ENCODE data around the gene IL32. TPM values are rescaled to one million over a fixed set of nuclear protein-coding genes. Genes with fewer than 3 reads are reported as not detected.

Gene IL32
- total and polyA plus RNA-seq, 2 of the 4 experiments (the other 2 are of a cell fraction), result 25.6 to 95.7 TPM

DNA sequence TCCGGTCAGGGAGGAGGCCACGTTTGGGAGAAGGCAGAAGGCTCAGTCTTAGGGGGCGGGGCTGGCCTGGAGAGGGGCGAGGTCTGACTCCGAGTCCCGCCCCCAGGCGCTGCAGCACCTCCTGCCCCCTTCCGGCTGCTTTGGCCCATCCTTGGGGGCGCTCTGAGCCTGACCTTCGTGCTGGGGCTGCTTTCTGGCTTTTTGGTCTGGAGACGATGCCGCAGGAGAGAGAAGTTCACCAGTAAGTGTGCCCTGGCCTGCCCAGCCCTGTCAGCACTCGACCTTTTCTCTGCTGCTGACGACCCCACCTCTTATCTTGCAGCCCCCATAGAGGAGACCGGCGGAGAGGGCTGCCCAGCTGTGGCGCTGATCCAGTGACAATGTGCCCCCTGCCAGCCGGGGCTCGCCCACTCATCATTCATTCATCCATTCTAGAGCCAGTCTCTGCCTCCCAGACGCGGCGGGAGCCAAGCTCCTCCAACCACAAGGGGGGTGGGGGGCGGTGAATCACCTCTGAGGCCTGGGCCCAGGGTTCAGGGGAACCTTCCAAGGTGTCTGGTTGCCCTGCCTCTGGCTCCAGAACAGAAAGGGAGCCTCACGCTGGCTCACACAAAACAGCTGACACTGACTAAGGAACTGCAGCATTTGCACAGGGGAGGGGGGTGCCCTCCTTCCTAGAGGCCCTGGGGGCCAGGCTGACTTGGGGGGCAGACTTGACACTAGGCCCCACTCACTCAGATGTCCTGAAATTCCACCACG is 43.8 kb upstream of the IL32 start:
- H3K9me1 ChIP-seq (ENCODE audit: insufficient read depth, low read length), result no peaks in the 10 kb centered on the region
- H2BK20ac ChIP-seq (ENCODE audit: low read depth, low read length), result peak overlapping the region; percentile 75
- H3K14ac ChIP-seq (replicated peaks; ENCODE audit: low read depth, low read length), result peak overlapping the region; percentile 98
- H4K5ac ChIP-seq (ENCODE audit: low read depth, low read length), result peak overlapping the region; percentile 72
- peak overlapping the region; percentile 79 for H3K4me2 ChIP-seq (ENCODE audit: low read depth, low read length)
- peak overlapping the region; percentile 100 for H3K56ac ChIP-seq (ENCODE audit: extremely low read depth, insufficient read depth, low read length)
- CTCF ChIA-PET, result interaction anchor here (2.7 kb wide), 1 partner anchor 10 kb away, joined by 12 read pairs; no protein-coding TSS in a partner anchor
- POLR2A ChIA-PET (ENCODE audit: unreplicated experiment), result interaction anchor here (2.0 kb wide), 1 partner anchor 10 kb away, joined by 7 read pairs; no protein-coding TSS in a partner anchor
- H3K4me3 ChIP-seq (ENCODE audit: insufficient read depth, low read depth, low read length), result peak overlapping the region; percentile 77
- DNase-seq (peak; percentile 94), ATAC-seq (ENCODE audit: low read depth) (peak; percentile 46)
- H2AFZ ChIP-seq (replicated peaks; ENCODE audit: low read length, poor library complexity), result peak overlapping the region; percentile 53
- intact Hi-C loops (cut with micrococcal nuclease), result loop anchor here (1.0 kb wide), 1 partner anchor 38 kb away; no protein-coding TSS in a partner anchor
- H3K79me1 ChIP-seq (ENCODE audit: low read depth in 1 of 2, low read length in 2 of 2), result peaks cover 0 to 27% of the 10 kb centered on the region in 2 experiments; a peak in 2 of 4 replicates
- H4K20me1 ChIP-seq (ENCODE audit: insufficient read depth, low read length), result peaks cover 31% of the 10 kb centered on the region
- peak overlapping the region; percentile 98 for H3K4ac ChIP-seq (ENCODE audit: low read depth, low read length)
- peak overlapping the region; percentile 24; the same call in 1 of the 3 replicates for H2BK15ac ChIP-seq (ENCODE audit: low read depth, low read length)
- no peak; the same call in 1 of the 2 replicates for TF ChIP-seq CHD1 (IDR thresholded peaks at IDR 0.05; ENCODE audit: low read depth, low read length)
- TF ChIP-seq MAFK (IDR thresholded peaks at IDR 0.05; ENCODE audit: low read depth, low read length), result peak; percentile 37; the same call in 1 of the 2 replicates
- TF ChIP-seq, protein P1, sequence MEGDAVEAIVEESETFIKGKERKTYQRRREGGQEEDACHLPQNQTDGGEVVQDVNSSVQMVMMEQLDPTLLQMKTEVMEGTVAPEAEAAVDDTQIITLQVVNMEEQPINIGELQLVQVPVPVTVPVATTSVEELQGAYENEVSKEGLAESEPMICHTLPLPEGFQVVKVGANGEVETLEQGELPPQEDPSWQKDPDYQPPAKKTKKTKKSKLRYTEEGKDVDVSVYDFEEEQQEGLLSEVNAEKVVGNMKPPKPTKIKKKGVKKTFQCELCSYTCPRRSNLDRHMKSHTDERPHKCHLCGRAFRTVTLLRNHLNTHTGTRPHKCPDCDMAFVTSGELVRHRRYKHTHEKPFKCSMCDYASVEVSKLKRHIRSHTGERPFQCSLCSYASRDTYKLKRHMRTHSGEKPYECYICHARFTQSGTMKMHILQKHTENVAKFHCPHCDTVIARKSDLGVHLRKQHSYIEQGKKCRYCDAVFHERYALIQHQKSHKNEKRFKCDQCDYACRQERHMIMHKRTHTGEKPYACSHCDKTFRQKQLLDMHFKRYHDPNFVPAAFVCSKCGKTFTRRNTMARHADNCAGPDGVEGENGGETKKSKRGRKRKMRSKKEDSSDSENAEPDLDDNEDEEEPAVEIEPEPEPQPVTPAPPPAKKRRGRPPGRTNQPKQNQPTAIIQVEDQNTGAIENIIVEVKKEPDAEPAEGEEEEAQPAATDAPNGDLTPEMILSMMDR (conservative IDR thresholded peaks at IDR 0.05; ENCODE audit: low read depth, low read length), result peak; percentile 38
- no peak for TF ChIP-seq NFE2L2 (IDR thresholded peaks at IDR 0.05; ENCODE audit: low read depth, low read length)
- peak; percentile 51 for TF ChIP-seq MAZ (IDR thresholded peaks at IDR 0.05; ENCODE audit: borderline replicate concordance, low read depth, low read length)
- TF ChIP-seq POLR2A (IDR thresholded peaks at IDR 0.05; ENCODE audit: low read depth, low read length), result peak; percentile 34; the same call in 1 of the 2 replicates
- TF ChIP-seq FOS (IDR thresholded peaks at IDR 0.05; ENCODE audit: low read depth, low read length), result peak; percentile 80
- TF ChIP-seq RCOR1 (IDR thresholded peaks at IDR 0.05; ENCODE audit: insufficient replicate concordance, low read length), result peak; percentile 26
- TF ChIP-seq MXI1 (IDR thresholded peaks at IDR 0.05; ENCODE audit: borderline replicate concordance, low read depth, low read length), result no peak; the same call in 1 of the 2 replicates
- TF ChIP-seq, protein P2, sequence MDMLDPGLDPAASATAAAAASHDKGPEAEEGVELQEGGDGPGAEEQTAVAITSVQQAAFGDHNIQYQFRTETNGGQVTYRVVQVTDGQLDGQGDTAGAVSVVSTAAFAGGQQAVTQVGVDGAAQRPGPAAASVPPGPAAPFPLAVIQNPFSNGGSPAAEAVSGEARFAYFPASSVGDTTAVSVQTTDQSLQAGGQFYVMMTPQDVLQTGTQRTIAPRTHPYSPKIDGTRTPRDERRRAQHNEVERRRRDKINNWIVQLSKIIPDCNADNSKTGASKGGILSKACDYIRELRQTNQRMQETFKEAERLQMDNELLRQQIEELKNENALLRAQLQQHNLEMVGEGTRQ (IDR thresholded peaks at IDR 0.05; ENCODE audit: low read depth, low read length), result peak; percentile 32
- H3K9me3 ChIP-seq (ENCODE audit: control insufficient read depth, insufficient read depth, low read length), result no peaks in the 10 kb centered on the region
- peak overlapping the region; percentile 97 for H3K27ac ChIP-seq (ENCODE audit: insufficient read depth, low read length)
- peak overlapping the region; percentile 100 for H3K23ac ChIP-seq (ENCODE audit: low read depth, low read length)
- H2AK5ac ChIP-seq (ENCODE audit: low read depth, low read length), result peak overlapping the region; percentile 90
- H4K91ac ChIP-seq (ENCODE audit: insufficient read depth, low read depth, low read length), result peak overlapping the region; percentile 98
- peak overlapping the region; percentile 99 for H2AK9ac ChIP-seq (replicated peaks; ENCODE audit: low read depth, low read length, poor library complexity)
- H3K36me3 ChIP-seq (ENCODE audit: control insufficient read depth, insufficient read depth, low read length), result peaks cover 17% of the 10 kb centered on the region
- H4K8ac ChIP-seq (ENCODE audit: low read depth in 2 of 2, low read length in 2 of 2), result peak overlapping the region; percentile 72 to 97
- H3K18ac ChIP-seq (ENCODE audit: low read depth, low read length), result peak overlapping the region; percentile 67
- peak overlapping the region; percentile 85 for H3K9ac ChIP-seq (ENCODE audit: low read depth, low read length)
- H3K27me3 ChIP-seq (ENCODE audit: control insufficient read depth, insufficient read depth, low read length), result no peaks in the 10 kb centered on the region; the same call in 1 of the 2 replicates
- in situ Hi-C loops (cut with MboI; ENCODE audit: low sequenced_read_pairs), result no loop called here
- dilution Hi-C loops (cut with HindIII; ENCODE audit: low sequenced_read_pairs, unreplicated experiment), result no loop called here
- peaks cover 11% of the 10 kb centered on the region for H3K4me1 ChIP-seq (ENCODE audit: control insufficient read depth, insufficient read depth, low read length)
- TSS peak; percentile 78 for BruUV-seq (replicated peaks)
- peak overlapping the region; percentile 99 for H2BK5ac ChIP-seq (ENCODE audit: low read depth, low read length, poor library complexity, severe bottlenecking)
- peak overlapping the region; percentile 83 for H2BK120ac ChIP-seq (ENCODE audit: low read depth, low read length)
- WGBS, 2 experiments (ENCODE audit: extremely low coverage in 2 of 2, insufficient read length in 1 of 2), result no CpG with 5 or more reads among the region's 25 CpGs

All from IMR-90 (cell line).